ENCODE data around the gene B4GALNT3. TPM values are rescaled to one million over a fixed set of nuclear protein-coding genes. Genes with fewer than 3 reads are reported as not detected.

B4GALNT3 gene
- total and polyA plus RNA-seq, 10 of the 15 experiments (the other 5 are each of a cell fraction or from before 2014, with no cell fraction given) = 0.05 to 4.2 (median 2.7) TPM; not detected in 1

- TF ChIP-seq RAD21 (IDR thresholded peaks at IDR 0.05; ENCODE audit: insufficient read depth, low read depth, low read length) = peak; percentile 95
- peak; percentile 78 for TF ChIP-seq SMC3 (IDR thresholded peaks at IDR 0.05; ENCODE audit: borderline replicate concordance, low read length)
- TF ChIP-seq POU2F2 (IDR thresholded peaks at IDR 0.05; ENCODE audit: borderline replicate concordance, low read depth, low read length) = 0 out of 3 replicates have a peak, but pooled peaks have one; percentile 37
Observed at GRCh38 chr12:546920-547845, 87.4 kb downstream of the B4GALNT3 start (continued).

- POLR2A ChIA-PET = no interaction called here
- RAD21 ChIA-PET (ENCODE audit: unreplicated experiment) = interaction anchor here (0.9 to 1.5 kb wide), 3 partner anchors 93 to 95 kb away, joined by 3 read pairs; no protein-coding TSS in a partner anchor
- no peak overlapping the region for H3K27ac ChIP-seq (ENCODE audit: control insufficient read depth, insufficient read depth)
- no peak overlapping the region for H2AFZ ChIP-seq (ENCODE audit: control insufficient read depth, low read depth, low read length)
- no peaks in the 10 kb centered on the region for H3K79me2 ChIP-seq (ENCODE audit: control insufficient read depth, insufficient read depth, low read length)
- no peaks in the 10 kb centered on the region for H4K20me1 ChIP-seq (ENCODE audit: control insufficient read depth, insufficient read depth)
- H3K9ac ChIP-seq (ENCODE audit: control insufficient read depth, insufficient read depth, low read length) = no peak overlapping the region
- H3K4me3 ChIP-seq = no peak overlapping the region
- H3K36me3 ChIP-seq (ENCODE audit: control insufficient read depth in 2 of 2, insufficient read depth in 2 of 2, low read length in 1 of 2) = no peaks in the 10 kb centered on the region
- CTCF ChIA-PET = interaction anchor here (0.6 to 3.0 kb wide), 16 partner anchors 8 to 301 kb away, joined by 3 to 45 read pairs (median 4); no protein-coding TSS in a partner anchor
- BruUV-seq (replicated peaks) = no TSS peak
- no peaks in the 10 kb centered on the region for H3K9me3 ChIP-seq (replicated peaks; ENCODE audit: control insufficient read depth, insufficient read depth, low read length)
- H3K4me1 ChIP-seq (ENCODE audit: control insufficient read depth, insufficient read depth, low read length) = no peaks in the 10 kb centered on the region
- in situ Hi-C loops (cut with MboI) = no loop called here
- no peak for DNase-seq (ENCODE audit: low read depth, low spot score)
- SMC1A ChIA-PET (ENCODE audit: uncharacterized antibody, unreplicated experiment) = interaction anchor here (0.6 to 2.6 kb wide), 4 partner anchors 66 to 107 kb away, joined by 3 to 9 read pairs (median 5); no protein-coding TSS in a partner anchor
- no peak for FAIRE-seq
- whole genome bisulfite sequencing (ENCODE audit: insufficient coverage, insufficient replicate concordance, low lambda C conversion rate, missing lambda C conversion rate) = 29% methylated on average over 13 of the region's 13 CpGs
- H3K4me2 ChIP-seq (ENCODE audit: control insufficient read depth, insufficient read depth) = no peak overlapping the region
- no peak for ATAC-seq
- H3K27me3 ChIP-seq (replicated peaks in 1 of 2; ENCODE audit: control insufficient read depth in 2 of 2, insufficient read depth in 2 of 2, low read length in 1 of 2) = peaks cover 0 to 3% of the 10 kb centered on the region in 2 experiments; a peak in 2 of 4 replicates
- intact Hi-C loops (cut with micrococcal nuclease; ENCODE audit: unreplicated experiment) = loop anchor here (2.0 kb wide), 1 partner anchor 95 kb away; no protein-coding TSS in a partner anchor
- TF ChIP-seq RAD51 (IDR thresholded peaks at IDR 0.05) = no peak
- TF ChIP-seq POU2F2 (IDR thresholded peaks at IDR 0.05; ENCODE audit: borderline replicate concordance, low read depth, low read length) = no peak
- no peak for TF ChIP-seq SKIL (IDR thresholded peaks at IDR 0.05; ENCODE audit: low read depth, poor library complexity, severe bottlenecking)
- TF ChIP-seq MYB (IDR thresholded peaks at IDR 0.05; ENCODE audit: borderline replicate concordance, low read depth, low read length) = no peak
- TF ChIP-seq E4F1 (IDR thresholded peaks at IDR 0.05; ENCODE audit: borderline replicate concordance, partially characterized antibody) = no peak
- no peak for TF ChIP-seq RBBP5 (conservative IDR thresholded peaks at IDR 0.05)
- TF ChIP-seq ZBTB4 (CRISPR knock-in tag; IDR thresholded peaks at IDR 0.05) = no peak
- no peak for TF ChIP-seq BCL11A (IDR thresholded peaks at IDR 0.05; ENCODE audit: low read depth, low read length)
- TF ChIP-seq ZSCAN29 (IDR thresholded peaks at IDR 0.05) = no peak
- no peak for TF ChIP-seq MTA2 (IDR thresholded peaks at IDR 0.05; ENCODE audit: low read depth)
Observed at GRCh38 chr12:547883-548470, 88.2 kb downstream of the B4GALNT3 start.

Measured in GM12878 (cell line).